Bone marrow (tissue), 2 donors: ENCODE measurements around the gene NTN1.
"Not testable (repeated sequence)": the region's sequence is repeated elsewhere in the genome, so short reads cannot be mapped to it uniquely, and the experiment has no call there.

Experiments used
- DNase-seq, 2 donors: peaks; one replicate each; lab custom pipeline; 2025; lab: John Stamatoyannopoulos, UW

The NTN1 gene

GRCh38 chr17:9123594-9124553 is 102.6 kb downstream of the NTN1 start:
- no peak for DNase-seq

DNA sequence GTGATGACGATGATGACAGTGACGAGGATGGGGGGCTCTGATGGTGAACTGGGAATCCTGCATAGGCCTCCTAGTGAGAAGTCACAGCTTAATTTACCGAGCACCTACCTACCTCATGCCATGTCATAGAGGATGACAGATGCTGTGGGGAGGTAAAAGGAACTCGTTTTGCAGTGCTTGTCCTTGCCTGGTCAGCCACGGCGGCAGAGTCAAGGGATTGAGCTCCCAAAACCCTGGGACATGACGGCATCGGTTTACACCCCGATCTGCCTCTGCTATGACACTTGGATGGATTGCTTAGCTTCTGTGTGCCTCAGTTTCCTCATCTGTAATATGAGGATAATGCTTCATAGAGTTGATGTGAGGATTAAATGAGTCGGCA is 103.2 kb downstream of the NTN1 start:
- DNase-seq, result no peak

- DNase-seq, result no peak
Measured at GRCh38 chr17:9125722-9126121, 104.4 kb downstream of the NTN1 start.

DNA sequence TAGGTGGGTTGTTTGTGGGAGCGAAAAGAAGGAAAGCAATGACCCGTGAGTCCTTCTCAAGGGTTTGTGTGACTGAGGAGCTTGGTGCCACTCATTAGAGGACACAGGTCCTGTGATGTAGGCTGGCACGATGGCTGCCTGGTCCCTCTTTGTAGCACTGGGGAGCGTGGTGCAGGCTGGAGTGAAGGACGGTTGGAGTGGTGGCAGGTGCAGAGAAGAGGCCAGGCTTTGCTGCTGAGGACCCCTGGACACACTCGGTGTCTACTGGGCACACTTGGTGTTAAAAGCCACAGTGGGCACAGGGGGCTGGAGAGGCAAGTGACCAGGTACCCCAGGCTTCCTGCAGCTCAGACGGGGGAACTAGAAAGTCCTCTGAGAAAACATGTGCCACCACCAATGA is 106.0 kb downstream of the NTN1 start:
- DNase-seq, result no peak

GRCh38 chr17:9131371-9131770 is 110.1 kb downstream of the NTN1 start:
- DNase-seq, result no peak

DNA sequence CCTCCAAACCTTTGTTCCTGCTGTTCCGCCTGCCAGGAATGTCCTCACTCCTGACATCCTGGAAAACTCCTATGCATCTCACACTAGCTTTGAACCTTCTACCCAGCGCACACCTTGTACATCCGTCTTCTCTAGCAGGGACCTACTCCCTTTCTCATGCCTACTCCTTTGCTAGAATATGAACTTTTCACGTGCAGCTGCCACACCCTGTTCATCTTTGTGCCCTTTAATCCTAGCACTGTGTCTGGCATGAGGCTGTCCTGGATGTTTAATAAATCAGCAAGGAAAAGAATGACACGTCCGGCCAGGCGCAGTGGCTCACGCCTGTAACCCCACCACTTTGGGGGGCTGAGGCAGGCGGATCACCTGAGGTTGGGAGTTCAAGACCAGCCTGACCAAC is 111.0 kb downstream of the NTN1 start:
- no peak for DNase-seq

DNA sequence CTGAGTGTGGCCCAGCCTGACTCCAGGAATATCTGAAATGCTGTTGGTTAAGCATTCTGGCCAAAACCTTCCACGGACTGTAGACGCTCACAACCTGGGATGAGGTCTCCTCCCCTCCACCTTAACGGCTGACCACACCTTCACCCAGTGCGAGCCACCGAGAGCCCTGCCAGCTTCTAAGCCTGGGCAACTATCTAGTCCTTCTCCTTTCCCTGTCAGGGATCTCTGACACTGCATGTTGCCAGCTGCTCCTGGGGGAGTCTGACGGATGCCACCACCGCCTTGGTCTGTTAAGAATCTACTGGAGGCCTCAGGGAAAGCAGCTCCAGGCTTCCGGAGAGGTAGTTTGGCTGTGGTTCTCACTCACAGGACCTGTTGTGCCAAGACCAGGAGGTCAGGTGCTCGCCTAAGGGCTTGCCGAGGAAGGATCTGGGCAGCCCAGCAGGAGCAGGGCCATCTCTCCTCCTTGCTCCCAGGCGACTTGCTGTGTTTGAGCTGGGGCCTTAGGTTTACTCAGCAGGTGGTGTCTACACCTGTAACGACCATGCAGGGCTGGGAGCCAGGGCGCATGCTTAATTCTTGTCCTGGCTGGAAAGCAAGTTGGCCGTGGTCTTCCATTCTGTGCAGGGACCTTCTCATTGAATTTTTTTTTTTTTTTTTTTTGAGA is 111.8 kb downstream of the NTN1 start:
- no peak for DNase-seq

GRCh38 chr17:9138161-9138717 is 116.9 kb downstream of the NTN1 start:
- no peak for DNase-seq

- DNase-seq, result no peak
Measured at GRCh38 chr17:9139695-9140094, 118.4 kb downstream of the NTN1 start.

- DNase-seq, result no peak
Measured at GRCh38 chr17:9140550-9141424, 119.5 kb downstream of the NTN1 start.

GRCh38 chr17:9141425-9141753 is 120.1 kb downstream of the NTN1 start:
- no peak for DNase-seq

DNA sequence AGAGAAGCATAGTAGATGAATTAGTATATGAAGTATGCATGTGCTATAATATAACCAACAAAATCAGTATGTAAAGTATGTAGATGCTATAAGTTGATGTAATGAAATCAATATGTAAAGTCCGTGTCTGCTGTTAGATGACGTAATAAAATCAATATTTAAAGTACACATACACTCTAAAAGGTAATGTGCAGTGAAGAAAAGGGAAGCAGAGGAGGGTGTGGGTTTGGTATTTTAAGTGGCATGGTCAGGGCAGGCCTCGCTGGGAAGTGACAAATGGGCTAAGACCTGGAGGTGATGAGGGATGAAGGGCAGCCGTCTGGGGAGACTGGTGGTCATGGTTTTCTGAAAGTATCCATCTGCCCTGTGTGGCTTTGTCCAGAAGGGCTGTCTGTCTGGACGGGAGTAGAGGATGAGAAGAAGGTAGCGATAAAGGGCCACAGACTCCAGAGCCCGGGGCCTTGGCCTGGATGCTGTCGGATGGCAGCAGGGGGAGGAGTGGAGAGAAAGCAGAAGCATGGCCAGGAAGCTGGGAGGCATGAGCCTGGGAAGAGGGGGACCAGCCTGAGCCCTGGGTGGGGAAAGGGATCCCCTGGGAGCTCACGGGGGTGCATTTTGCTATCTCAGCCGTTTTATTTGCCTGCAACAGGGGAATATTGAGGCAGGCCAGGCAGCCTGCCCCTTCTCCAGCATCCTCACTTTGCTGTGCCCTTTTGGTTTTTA is 121.6 kb downstream of the NTN1 start:
- no peak for DNase-seq

DNA sequence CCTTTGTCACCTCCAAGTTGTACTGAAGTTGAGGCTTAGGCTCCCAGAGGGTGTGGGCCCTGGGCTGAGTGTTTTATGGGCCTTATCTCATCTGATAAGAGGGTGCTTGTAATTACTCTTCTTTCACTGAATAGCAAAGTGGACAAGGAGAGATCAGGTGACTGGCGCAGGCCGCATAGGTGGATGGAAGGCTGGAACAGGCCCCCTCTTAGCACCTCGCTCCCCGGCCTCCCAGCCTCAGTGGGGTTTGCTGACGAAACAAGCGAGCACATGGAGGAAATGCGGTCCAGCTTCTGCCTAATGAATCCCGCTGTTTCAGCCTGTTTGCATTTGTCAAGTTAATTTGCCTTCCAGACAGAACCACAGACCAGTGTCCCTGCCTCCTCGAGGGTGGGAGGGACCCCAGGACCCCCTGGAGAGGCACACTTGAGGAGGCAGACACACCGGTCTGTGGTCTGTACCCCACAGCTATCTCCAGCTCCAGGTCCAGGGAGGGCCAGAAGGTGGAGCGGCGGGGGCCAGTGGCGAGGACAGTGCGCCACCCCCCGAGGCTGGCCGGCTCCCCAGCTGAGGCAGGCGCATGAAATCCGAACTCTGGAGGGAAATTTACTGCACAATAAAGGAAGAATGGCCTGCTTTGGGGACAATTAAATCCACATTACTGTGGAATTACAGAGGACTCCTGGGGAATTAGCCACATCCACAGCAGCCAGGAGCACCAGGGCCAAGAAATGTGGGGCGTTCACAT is 123.4 kb downstream of the NTN1 start:
- DNase-seq, result no peak

- DNase-seq, result no peak
Measured at GRCh38 chr17:9146064-9146463, 124.8 kb downstream of the NTN1 start.

- no peak for DNase-seq
Measured at GRCh38 chr17:9148905-9149525, 127.7 kb downstream of the NTN1 start.

- DNase-seq, result no peak
Measured at GRCh38 chr17:9150446-9151090, 129.3 kb downstream of the NTN1 start.

DNA sequence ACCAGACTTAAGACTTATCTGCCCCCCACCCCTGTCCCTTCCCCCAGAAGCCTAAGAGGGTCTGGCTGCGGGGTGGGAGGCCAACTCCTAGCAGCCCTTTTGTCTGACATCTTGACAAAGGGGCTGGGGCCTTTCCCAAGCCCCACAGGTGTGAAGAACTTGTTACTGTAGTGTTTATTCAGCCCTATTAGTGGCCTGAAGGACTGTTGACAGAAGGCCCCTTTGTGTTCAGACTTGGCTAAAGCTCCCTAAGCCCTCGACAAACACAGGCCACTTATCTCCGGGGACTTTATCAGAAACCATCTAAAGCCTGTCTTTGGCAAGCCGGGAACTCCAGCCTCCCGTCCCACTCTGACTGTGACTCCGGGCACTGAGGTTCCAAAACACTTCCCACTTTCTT is 129.8 kb downstream of the NTN1 start:
- DNase-seq, result no peak

DNA sequence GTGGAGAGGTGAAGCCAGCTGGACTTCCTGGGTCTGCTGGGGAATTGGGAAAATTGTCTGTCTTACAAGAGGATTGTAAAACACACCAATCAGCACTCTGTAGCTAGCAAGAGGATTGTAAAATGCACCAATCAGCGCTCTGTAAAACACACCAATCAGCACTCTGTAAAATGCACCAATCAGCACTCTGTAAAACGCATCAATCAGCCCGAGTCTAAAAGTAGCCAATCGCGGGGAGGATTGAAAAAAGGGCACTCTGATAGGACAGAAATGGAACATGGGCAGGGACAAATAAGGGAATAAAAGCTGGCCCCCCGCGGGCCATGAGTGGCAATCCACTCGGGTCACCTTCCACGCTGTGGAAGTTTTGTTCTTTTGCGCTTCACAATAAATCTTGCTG is 130.4 kb downstream of the NTN1 start:
- not testable (repeated sequence) for DNase-seq

DNA sequence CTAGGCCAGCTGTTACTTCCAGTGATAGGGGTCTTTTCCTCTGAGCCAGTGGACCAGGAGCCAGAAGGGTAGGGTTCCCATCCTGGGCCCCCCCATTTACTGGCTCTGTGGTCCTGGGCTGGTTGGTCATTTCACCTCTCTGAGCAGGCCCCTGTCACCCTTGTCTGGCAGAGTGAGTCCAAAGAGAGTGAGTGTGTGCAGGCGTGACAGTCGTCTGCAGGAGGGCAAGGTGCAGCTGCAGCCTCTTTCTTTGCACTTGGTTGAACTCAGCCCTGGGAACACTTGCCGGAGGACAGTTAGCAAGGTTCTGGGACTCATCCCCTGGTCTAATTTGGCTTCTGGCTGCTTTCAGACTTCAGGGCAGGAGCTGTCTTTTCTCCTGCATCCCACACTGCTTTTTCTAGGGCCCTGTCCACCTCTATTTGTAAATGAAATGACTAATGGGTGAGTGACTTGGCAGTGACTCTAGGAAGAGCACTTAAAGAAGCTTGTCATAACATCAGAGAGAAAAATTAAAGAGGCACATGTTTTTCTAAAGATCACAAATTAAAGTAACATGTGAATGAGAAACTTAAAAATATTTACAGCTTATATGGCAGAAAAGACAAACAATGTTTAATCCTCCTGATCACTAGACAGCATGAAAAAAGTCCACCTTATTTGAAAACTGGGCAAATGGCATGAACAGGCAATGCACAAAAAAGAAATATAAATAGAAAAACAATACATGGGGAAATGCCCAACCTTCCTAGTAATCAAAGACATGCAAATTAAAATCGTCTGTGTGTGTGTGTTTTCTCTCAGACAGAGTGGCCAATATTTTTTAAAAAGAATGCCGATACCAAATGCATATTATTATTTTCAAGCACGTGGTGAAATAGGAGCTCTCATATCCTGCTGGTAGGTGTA is 137.5 kb downstream of the NTN1 start:
- DNase-seq, result no peak
